Measurements from ENCODE around the gene HYI.

GRCh38 chr1:43436371-43436770 lies 17.4 kb downstream of the HYI start:
- TF ChIP-seq POLR2AphosphoS5 (IDR thresholded peaks at IDR 0.05) (no peak), POLR2A (IDR thresholded peaks at IDR 0.05) (no peak)
- TF ChIP-seq, protein P1, sequence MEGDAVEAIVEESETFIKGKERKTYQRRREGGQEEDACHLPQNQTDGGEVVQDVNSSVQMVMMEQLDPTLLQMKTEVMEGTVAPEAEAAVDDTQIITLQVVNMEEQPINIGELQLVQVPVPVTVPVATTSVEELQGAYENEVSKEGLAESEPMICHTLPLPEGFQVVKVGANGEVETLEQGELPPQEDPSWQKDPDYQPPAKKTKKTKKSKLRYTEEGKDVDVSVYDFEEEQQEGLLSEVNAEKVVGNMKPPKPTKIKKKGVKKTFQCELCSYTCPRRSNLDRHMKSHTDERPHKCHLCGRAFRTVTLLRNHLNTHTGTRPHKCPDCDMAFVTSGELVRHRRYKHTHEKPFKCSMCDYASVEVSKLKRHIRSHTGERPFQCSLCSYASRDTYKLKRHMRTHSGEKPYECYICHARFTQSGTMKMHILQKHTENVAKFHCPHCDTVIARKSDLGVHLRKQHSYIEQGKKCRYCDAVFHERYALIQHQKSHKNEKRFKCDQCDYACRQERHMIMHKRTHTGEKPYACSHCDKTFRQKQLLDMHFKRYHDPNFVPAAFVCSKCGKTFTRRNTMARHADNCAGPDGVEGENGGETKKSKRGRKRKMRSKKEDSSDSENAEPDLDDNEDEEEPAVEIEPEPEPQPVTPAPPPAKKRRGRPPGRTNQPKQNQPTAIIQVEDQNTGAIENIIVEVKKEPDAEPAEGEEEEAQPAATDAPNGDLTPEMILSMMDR (IDR thresholded peaks at IDR 0.05), result no peak

Measured in prostate gland (tissue), 2 donors.